ENCODE data around the gene IFT122.
A peak's percentile ranks its signal among the peaks of the same experiment; 100 is the strongest.

Gene IFT122

GRCh38 chr3:129434140-129434539, 5.9 kb upstream of the IFT122 start:
- DNase-seq (ENCODE audit: low read depth in 2 of 2): no peak

- no peak for DNase-seq (ENCODE audit: low read depth in 2 of 2)
Measured at GRCh38 chr3:129435367-129435766, 4.7 kb upstream of the IFT122 start.

- DNase-seq (ENCODE audit: low read depth in 2 of 2): peak; percentile 21 to 27
Measured at GRCh38 chr3:129439226-129439816, 703 bp upstream of the IFT122 start.

- DNase-seq (ENCODE audit: low read depth in 2 of 2): no peak
Measured at GRCh38 chr3:129440618-129441190, 680 bp downstream of the IFT122 start.

GRCh38 chr3:129441215-129441614, 1.2 kb downstream of the IFT122 start:
- no peak for DNase-seq (ENCODE audit: low read depth in 2 of 2)

- DNase-seq (ENCODE audit: low read depth in 2 of 2): no peak
Measured at GRCh38 chr3:129441782-129442181, 1.8 kb downstream of the IFT122 start.

- DNase-seq (ENCODE audit: low read depth in 2 of 2): no peak
Measured at GRCh38 chr3:129442486-129442885, 2.5 kb downstream of the IFT122 start.

- DNase-seq (ENCODE audit: low read depth in 2 of 2): no peak
Measured at GRCh38 chr3:129442947-129443346, 2.9 kb downstream of the IFT122 start.

GRCh38 chr3:129445471-129445870, 5.4 kb downstream of the IFT122 start:
- no peak for DNase-seq (ENCODE audit: low read depth in 2 of 2)

- DNase-seq (ENCODE audit: low read depth in 2 of 2): no peak
Measured at GRCh38 chr3:129446926-129447325, 6.9 kb downstream of the IFT122 start.

GRCh38 chr3:129448186-129448895, 8.3 kb downstream of the IFT122 start:
- DNase-seq (ENCODE audit: low read depth in 2 of 2): no peak

GRCh38 chr3:129449279-129450115, 9.5 kb downstream of the IFT122 start:
- DNase-seq (ENCODE audit: low read depth in 2 of 2): no peak

- DNase-seq (ENCODE audit: low read depth in 2 of 2): no peak
Measured at GRCh38 chr3:129453732-129454131, 13.7 kb downstream of the IFT122 start.

GRCh38 chr3:129460155-129460554, 20.1 kb downstream of the IFT122 start:
- DNase-seq (ENCODE audit: low read depth in 2 of 2): no peak

- no peak for DNase-seq (ENCODE audit: low read depth in 2 of 2)
Measured at GRCh38 chr3:129460572-129460971, 20.5 kb downstream of the IFT122 start.

- DNase-seq (ENCODE audit: low read depth in 2 of 2): no peak
Measured at GRCh38 chr3:129461022-129461421, 21.0 kb downstream of the IFT122 start.

GRCh38 chr3:129461461-129462146, 21.6 kb downstream of the IFT122 start:
- DNase-seq (ENCODE audit: low read depth in 2 of 2): no peak

- DNase-seq (ENCODE audit: low read depth in 2 of 2): no peak
Measured at GRCh38 chr3:129462361-129462968, 22.4 kb downstream of the IFT122 start.

GRCh38 chr3:129463094-129463493, 23.1 kb downstream of the IFT122 start:
- no peak for DNase-seq (ENCODE audit: low read depth in 2 of 2)

- DNase-seq (ENCODE audit: low read depth in 2 of 2): no peak
Measured at GRCh38 chr3:129463716-129464115, 23.7 kb downstream of the IFT122 start.

GRCh38 chr3:129467932-129468331, 27.9 kb downstream of the IFT122 start:
- DNase-seq (ENCODE audit: low read depth in 2 of 2): no peak
